Neural progenitor cell (in vitro differentiated cells): ENCODE results near the gene PSEN2. TPM values are rescaled to one million over a fixed set of nuclear protein-coding genes. Genes with fewer than 3 reads are reported as not detected.

Experiments used
- DNase-seq: peaks from one replicate; pipeline ENCODE4 v3.0.0-alpha.2; 2016; ENCODE audit warnings: low spot score
- H2AFZ ChIP-seq: fragments of 200-600 bp; sonication (generic); replicated peaks from 2 replicates; pipeline ENCODE4 v1.6.1; 2016; ENCODE audit warnings: antibody characterized with exemption
- H3F3A ChIP-seq: fragments of 200-600 bp; sonication (generic); 2 replicates; pipeline ENCODE4 v1.6.1; 2016; ENCODE audit warnings: antibody characterized with exemption, low read depth
- H3K27ac ChIP-seq: fragments of 200-600 bp; sonication (generic); 2 replicates; pipeline ENCODE4 v1.5.1; 2016; ENCODE audit warnings: mild to moderate bottlenecking
- H3K27me3 ChIP-seq: fragments of 200-600 bp; sonication (generic); 2 replicates; pipeline ENCODE4 v1.6.1; 2016; ENCODE audit warnings: mild to moderate bottlenecking, moderate library complexity
- H3K36me3 ChIP-seq: fragments of 200-600 bp; sonication (generic); 2 replicates; pipeline ENCODE4 v1.5.1; 2016
- H3K4me1 ChIP-seq: fragments of 200-600 bp; sonication (generic); 2 replicates; pipeline ENCODE4 v1.6.1; 2016; ENCODE audit warnings: mixed run types
- H3K4me2 ChIP-seq: fragments of 200-600 bp; sonication (generic); 2 replicates; pipeline ENCODE4 v1.6.1; 2016
- H3K4me3 ChIP-seq: fragments of 200-600 bp; sonication (generic); 2 replicates; pipeline ENCODE4 v1.5.1; 2016
- H3K79me2 ChIP-seq: fragments of 200-600 bp; sonication (generic); 2 replicates; pipeline ENCODE4 v1.6.1; 2016; ENCODE audit warnings: low read depth
- H3K9ac ChIP-seq: fragments of 200-600 bp; sonication (generic); 2 replicates; pipeline ENCODE4 v1.6.1; 2016
- H3K9me3 ChIP-seq: fragments of 200-600 bp; sonication (generic); 2 replicates; pipeline ENCODE4 v1.5.1; 2016; ENCODE audit warnings: low read depth
- H4K20me1 ChIP-seq: fragments of 200-600 bp; sonication (generic); 2 replicates; pipeline ENCODE4 v1.6.1; 2016; ENCODE audit warnings: low read depth
- H3K27ac Mint-ChIP-seq: 3 replicates; pipeline ENCODE4 v1.8.0; 2021; ENCODE audit warnings: mixed read lengths
- H3K27me3 Mint-ChIP-seq: 2 replicates; pipeline ENCODE4 v1.8.0; 2022; ENCODE audit warnings: low read depth, mild to moderate bottlenecking, inconsistent platforms, moderate library complexity, mixed read lengths; ENCODE audit not compliant: insufficient read depth
- H3K36me3 Mint-ChIP-seq: 3 replicates; pipeline ENCODE4 v1.8.0; 2021; ENCODE audit warnings: mixed read lengths
- H3K4me1 Mint-ChIP-seq: 3 replicates; pipeline ENCODE4 v1.8.0; 2021; ENCODE audit warnings: mixed read lengths
- H3K4me3 Mint-ChIP-seq: 3 replicates; pipeline ENCODE4 v1.8.0; 2021; ENCODE audit warnings: mild to moderate bottlenecking, moderate library complexity, mixed read lengths
- H3K9me3 Mint-ChIP-seq: 3 replicates; pipeline ENCODE4 v1.8.0; 2020; ENCODE audit warnings: mixed read lengths
- CTCF ChIP-seq: fragments of 200-600 bp; sonication (generic); IDR thresholded peaks from 2 replicates; pipeline ENCODE4 v1.5.1; 2017; ENCODE audit warnings: antibody characterized with exemption, mild to moderate bottlenecking
- EZH2 ChIP-seq: fragments of 200-600 bp; sonication (generic); IDR thresholded peaks from 2 replicates; pipeline ENCODE4 v1.6.1; 2017; ENCODE audit warnings: antibody characterized with exemption, mild to moderate bottlenecking, moderate library complexity
- EZH2phosphoT487 ChIP-seq: fragments of 200-600 bp; sonication (generic); IDR thresholded peaks from 2 replicates; pipeline ENCODE4 v1.6.1; 2017; ENCODE audit warnings: antibody characterized with exemption
- total RNA-seq: library from RNA; depleted of rRNA; stranded (reverse); fragments of >200 nt; gene quantifications from 2 replicates; pipeline ENCODE4 v1.2.3, GENCODE V29; 2015; ENCODE audit warnings: low replicate concordance

The PSEN2 gene
- total RNA-seq, 1 donor from 2014 or later, result 11.4 TPM

DNA sequence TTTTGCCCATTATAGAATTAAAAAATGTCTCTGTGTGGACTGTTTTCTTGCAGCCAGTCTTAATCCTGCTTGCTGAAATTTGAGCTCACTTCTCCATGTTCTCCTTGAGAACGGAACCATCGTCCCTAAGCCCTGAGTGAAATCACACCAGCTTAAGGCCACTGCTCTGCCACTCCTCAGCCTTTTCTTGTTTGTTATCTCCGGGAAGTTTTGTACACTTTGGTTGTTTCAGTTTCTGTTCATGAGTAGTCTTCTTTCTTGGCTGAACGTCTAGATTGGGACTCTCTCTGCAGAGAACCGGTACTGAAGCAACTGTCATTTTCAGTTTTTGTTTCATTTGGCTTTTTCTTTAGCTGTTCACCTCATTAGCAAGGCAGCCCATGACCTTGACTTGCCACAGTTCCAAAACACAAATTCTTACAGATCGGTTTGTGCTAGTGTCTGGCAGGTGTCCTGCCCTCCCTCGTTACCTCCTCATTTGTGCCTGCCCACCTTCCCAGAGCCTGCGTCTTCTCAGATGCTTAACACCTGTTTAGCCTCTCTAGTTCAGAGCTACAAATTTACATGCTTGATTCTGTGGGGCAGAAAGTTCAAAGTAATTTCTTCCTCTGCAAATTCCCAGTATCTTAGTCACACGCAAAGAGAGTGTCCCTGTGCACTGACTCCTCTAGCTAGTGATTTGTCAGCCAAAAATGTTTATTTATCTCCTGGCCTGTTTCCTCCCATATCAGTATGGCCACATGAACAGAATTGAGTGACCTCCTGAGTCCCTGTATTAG is 12.4 kb downstream of the PSEN2 start:
- Mint-ChIP-seq H3K27me3 (peaks cover 5% of the 10 kb centered on the region), H3K36me3 (peaks cover 11% of the 10 kb centered on the region), H3K27ac (peak overlapping the region; percentile 58), H3K4me3 (no peak overlapping the region), H3K9me3 (no peaks in the 10 kb centered on the region), H3K4me1 (peaks cover 9% of the 10 kb centered on the region)
- no peaks in the 10 kb centered on the region for H3F3A ChIP-seq
- no peak overlapping the region for H3K9ac ChIP-seq
- H3K4me3 ChIP-seq, result no peak overlapping the region
- TF ChIP-seq CTCF (no peak), EZH2 (no peak), EZH2phosphoT487 (no peak)
- no peaks in the 10 kb centered on the region for H3K79me2 ChIP-seq
- H3K4me2 ChIP-seq, result no peak overlapping the region
- H4K20me1 ChIP-seq, result no peaks in the 10 kb centered on the region
- no peaks in the 10 kb centered on the region for H3K36me3 ChIP-seq
- H3K27me3 ChIP-seq, result no peaks in the 10 kb centered on the region
- no peak overlapping the region for H3K27ac ChIP-seq
- DNase-seq, result no peak
- no peaks in the 10 kb centered on the region for H3K4me1 ChIP-seq
- H2AFZ ChIP-seq, result no peak overlapping the region
- H3K9me3 ChIP-seq, result no peaks in the 10 kb centered on the region

GRCh38 chr1:226883630-226884029 is 13.2 kb downstream of the PSEN2 start:
- Histone ChIP-seq H3K9ac (no peak overlapping the region), H2AFZ (no peak overlapping the region), H3K9me3 (no peaks in the 10 kb centered on the region), H4K20me1 (no peaks in the 10 kb centered on the region), H3K4me2 (no peak overlapping the region), H3K27ac (no peak overlapping the region), H3K36me3 (no peaks in the 10 kb centered on the region), H3K27me3 (no peaks in the 10 kb centered on the region), H3K79me2 (no peaks in the 10 kb centered on the region), H3K4me3 (no peak overlapping the region), H3K4me1 (no peaks in the 10 kb centered on the region), H3F3A (no peaks in the 10 kb centered on the region)
- H3K4me3 Mint-ChIP-seq, result no peak overlapping the region
- no peaks in the 10 kb centered on the region for H3K9me3 Mint-ChIP-seq
- H3K27ac Mint-ChIP-seq, result peak overlapping the region; percentile 5
- H3K4me1 Mint-ChIP-seq, result peaks cover 9% of the 10 kb centered on the region
- no peak for DNase-seq
- TF ChIP-seq CTCF (no peak), EZH2phosphoT487 (no peak), EZH2 (no peak)
- peaks cover 11% of the 10 kb centered on the region for H3K36me3 Mint-ChIP-seq
- peaks cover 8% of the 10 kb centered on the region for H3K27me3 Mint-ChIP-seq

- Histone ChIP-seq H2AFZ (no peak overlapping the region), H3K36me3 (no peaks in the 10 kb centered on the region)
- TF ChIP-seq EZH2 (no peak), CTCF (no peak), EZH2phosphoT487 (no peak)
Measured at GRCh38 chr1:226884116-226884625, 13.8 kb downstream of the PSEN2 start.

More at GRCh38 chr1:226884116-226884625, 13.8 kb downstream of the PSEN2 start:
- no peaks in the 10 kb centered on the region for H3K4me1 ChIP-seq
- no peaks in the 10 kb centered on the region for H3F3A ChIP-seq
- Mint-ChIP-seq H3K4me1 (peaks cover 9% of the 10 kb centered on the region), H3K27me3 (peaks cover 8% of the 10 kb centered on the region), H3K4me3 (no peak overlapping the region), H3K9me3 (no peaks in the 10 kb centered on the region), H3K27ac (peak overlapping the region; percentile 14), H3K36me3 (peaks cover 11% of the 10 kb centered on the region)
- H3K4me2 ChIP-seq, result no peak overlapping the region
- DNase-seq, result no peak
- no peaks in the 10 kb centered on the region for H4K20me1 ChIP-seq
- H3K79me2 ChIP-seq, result no peaks in the 10 kb centered on the region
- no peaks in the 10 kb centered on the region for H3K9me3 ChIP-seq
- no peak overlapping the region for H3K9ac ChIP-seq
- H3K4me3 ChIP-seq, result no peak overlapping the region
- H3K27me3 ChIP-seq, result no peaks in the 10 kb centered on the region
- H3K27ac ChIP-seq, result no peak overlapping the region
